ENCODE results near the gene OR2AP1. TPM values are rescaled to one million over a fixed set of nuclear protein-coding genes. Genes with fewer than 3 reads are reported as not detected.

OR2AP1 gene
- total RNA-seq, 4 donors from 2014 or later: not detected

GRCh38 chr12:55612646-55613045, 40.4 kb downstream of the OR2AP1 start:
- Histone ChIP-seq H3K9me3 (peaks cover 0 to 8% of the 10 kb centered on the region in 2 donors), H3K4me3 (no peak overlapping the region), H3K4me1 (peaks cover 0 to 5% (median 1%) of the 10 kb centered on the region in 4 donors), H3K27me3 (no peaks in the 10 kb centered on the region), H3K27ac (no peak overlapping the region), H3K36me3 (no peaks in the 10 kb centered on the region)
- no peak for DNase-seq
- in situ Hi-C loops (cut with MboI; ENCODE audit: low pct_ligation_motif_present in 1 of 4, low pct_unique_long_range_greater_than_20kb in 1 of 4, low sequenced_read_pairs in 3 of 4) (no loop called here), intact Hi-C loops (cut with DNase I; ENCODE audit: low total_unique reads) (no loop called here)
- TF ChIP-seq POLR2AphosphoS5 (IDR thresholded peaks at IDR 0.05) (no peak), CTCF (IDR thresholded peaks at IDR 0.05) (no peak), EP300 (IDR thresholded peaks at IDR 0.05; ENCODE audit: low read depth) (no peak), POLR2A (IDR thresholded peaks at IDR 0.05) (no peak)
- WGBS, 2 donors (ENCODE audit: low coverage in 1 of 2): 78 to 79% methylated on average over 2 of the region's 2 CpGs

GRCh38 chr12:55614764-55615163, 42.5 kb downstream of the OR2AP1 start:
- H3K4me3 ChIP-seq: no peak overlapping the region
- TF ChIP-seq POLR2A (IDR thresholded peaks at IDR 0.05): no peak
- no peak for TF ChIP-seq CTCF (IDR thresholded peaks at IDR 0.05)
- no peak for TF ChIP-seq EP300 (IDR thresholded peaks at IDR 0.05; ENCODE audit: low read depth)
- TF ChIP-seq POLR2AphosphoS5 (IDR thresholded peaks at IDR 0.05): no peak
- peaks cover 0 to 4% (median under 1%) of the 10 kb centered on the region in 4 donors for H3K4me1 ChIP-seq
- intact Hi-C loops (cut with DNase I; ENCODE audit: low total_unique reads): no loop called here
- DNase-seq: no peak
- H3K36me3 ChIP-seq: no peaks in the 10 kb centered on the region
- peaks cover 0 to 8% of the 10 kb centered on the region in 2 donors for H3K9me3 ChIP-seq
- WGBS, 2 donors (ENCODE audit: low coverage in 1 of 2): 98 to 100% methylated on average over 1 of the region's 1 CpG
- in situ Hi-C loops (cut with MboI; ENCODE audit: low pct_ligation_motif_present in 1 of 4, low pct_unique_long_range_greater_than_20kb in 1 of 4, low sequenced_read_pairs in 3 of 4): no loop called here
- no peaks in the 10 kb centered on the region for H3K27me3 ChIP-seq
- no peak overlapping the region for H3K27ac ChIP-seq

- Histone ChIP-seq H3K27me3 (peaks cover 7% of the 10 kb centered on the region), H3K4me3 (no peak overlapping the region), H3K4me1 (no peaks in the 10 kb centered on the region), H3K9me3 (peaks cover 0 to 2% of the 10 kb centered on the region in 2 donors), H3K36me3 (no peaks in the 10 kb centered on the region), H3K27ac (no peak overlapping the region)
- TF ChIP-seq POLR2AphosphoS5 (IDR thresholded peaks at IDR 0.05) (no peak), EP300 (IDR thresholded peaks at IDR 0.05; ENCODE audit: low read depth) (no peak), CTCF (IDR thresholded peaks at IDR 0.05) (peak; percentile 77 to 87 (median 82)), POLR2A (IDR thresholded peaks at IDR 0.05) (no peak)
- DNase-seq: peak; percentile 18
- intact Hi-C loops (cut with DNase I; ENCODE audit: low total_unique reads): loop anchor here (2.0 kb wide), 1 partner anchor 435 kb away; no protein-coding TSS in a partner anchor
- in situ Hi-C loops (cut with MboI; ENCODE audit: low pct_ligation_motif_present in 1 of 4, low pct_unique_long_range_greater_than_20kb in 1 of 4, low sequenced_read_pairs in 3 of 4): loop anchor here (5.0 to 10.0 kb wide), 3 partner anchors 422 to 435 kb away; no protein-coding TSS in a partner anchor
- WGBS, 2 donors (ENCODE audit: low coverage in 1 of 2): 4 to 6% methylated on average over 4 to 6 of the region's 6 CpGs
These were observed 47.3 kb downstream of the OR2AP1 start for GRCh38 chr12:55619354-55620138.

- H3K4me1 ChIP-seq: no peaks in the 10 kb centered on the region
- intact Hi-C loops (cut with DNase I; ENCODE audit: low total_unique reads): no loop called here
- H3K36me3 ChIP-seq: no peaks in the 10 kb centered on the region
- in situ Hi-C loops (cut with MboI; ENCODE audit: low pct_ligation_motif_present in 1 of 4, low pct_unique_long_range_greater_than_20kb in 1 of 4, low sequenced_read_pairs in 3 of 4): loop anchor here (5.0 to 10.0 kb wide), 3 partner anchors 427 to 439 kb away; no protein-coding TSS in a partner anchor
- peaks cover 7% of the 10 kb centered on the region for H3K27me3 ChIP-seq
- TF ChIP-seq POLR2AphosphoS5 (IDR thresholded peaks at IDR 0.05) (no peak), POLR2A (IDR thresholded peaks at IDR 0.05) (no peak), EP300 (IDR thresholded peaks at IDR 0.05; ENCODE audit: low read depth) (no peak), CTCF (IDR thresholded peaks at IDR 0.05) (no peak)
- H3K9me3 ChIP-seq: no peaks in the 10 kb centered on the region
- no peak for DNase-seq
- H3K4me3 ChIP-seq: no peak overlapping the region
- H3K27ac ChIP-seq: no peak overlapping the region
These were observed 51.8 kb downstream of the OR2AP1 start for GRCh38 chr12:55624056-55624455.

Other genes starting within 250 kb of the OR2AP1 start
- gene OR6C3, start 241.7 kb upstream of the OR2AP1 start, total RNA-seq: not detected
- not detected for gene OR6C75, start 209.5 kb upstream of the OR2AP1 start, total RNA-seq
- gene OR6C65, start 171.9 kb upstream of the OR2AP1 start, total RNA-seq: not detected
- not detected for gene OR6C76, start 146.2 kb upstream of the OR2AP1 start, total RNA-seq
- gene OR6C2, start 128.4 kb upstream of the OR2AP1 start, total RNA-seq: under 1 TPM in 1 of 4 donors, not detected in 3; 0.60 TPM
- gene OR6C70, start 102.3 kb upstream of the OR2AP1 start, total RNA-seq: not detected
- gene OR6C68, start 80.1 kb upstream of the OR2AP1 start, total RNA-seq: not detected
- gene OR6C4, start 22.9 kb upstream of the OR2AP1 start, total RNA-seq: not detected
- not detected for gene OR10P1, start 64.4 kb downstream of the OR2AP1 start, total RNA-seq
- gene ITGA7, start 135.4 kb downstream of the OR2AP1 start, total RNA-seq: 100 to 1,000 TPM in 1 of 4 donors, 10 to 100 TPM in 3; 14.4 to 125 (median 23.6) TPM
- gene BLOC1S1, start 143.6 kb downstream of the OR2AP1 start, total RNA-seq: 100 to 1,000 TPM; 158 to 494 (median 381) TPM
- gene RDH5, start 147.9 kb downstream of the OR2AP1 start, total RNA-seq: 10 to 100 TPM; 16.5 to 74.4 (median 58.3) TPM
- gene CD63, start 156.5 kb downstream of the OR2AP1 start, total RNA-seq: 100 to 1,000 TPM; 427 to 723 (median 581) TPM
- 1 to 10 TPM in 1 of 4 donors, under 1 TPM in 3; 0.37 to 1.7 (median 0.60) TPM for gene GDF11, start 170.7 kb downstream of the OR2AP1 start, total RNA-seq
- 10 to 100 TPM; 38.0 to 50.7 (median 45.0) TPM for gene SARNP, start 245.3 kb downstream of the OR2AP1 start, total RNA-seq
- 10 to 100 TPM in 2 of 4 donors, 1 to 10 TPM in 2; 3.7 to 40.3 (median 21.7) TPM for gene ORMDL2, start 245.6 kb downstream of the OR2AP1 start, total RNA-seq